Effector memory CD8-positive, alpha-beta T cell (primary cell): ENCODE results near the gene SLC6A5.

ENCODE experiments used
- ATAC-seq: fragments of 150-1000 bp; cut with Tn5 transposase; replicated peaks from 2 replicates; pipeline ENCODE4 v1.10.0; 2021; ENCODE audit warnings: mild to moderate bottlenecking, moderate library complexity
- DNase-seq, 3 experiments: peaks; one replicate each; pipeline ENCODE4 v3.0.0; 2021
- H3K27ac Mint-ChIP-seq, 2 donors: one replicate each; pipeline ENCODE4 v1.8.0; 2022; ENCODE audit warnings: mild to moderate bottlenecking in 2 of 2, mixed read lengths in 2 of 2, moderate library complexity in 2 of 2
- H3K27me3 Mint-ChIP-seq, 2 donors: one replicate each; pipeline ENCODE4 v1.8.0; 2022; ENCODE audit warnings: mixed read lengths in 2 of 2
- H3K36me3 Mint-ChIP-seq: one replicate; pipeline ENCODE4 v1.8.0; 2022; ENCODE audit warnings: mild to moderate bottlenecking, moderate library complexity, mixed read lengths; ENCODE audit not compliant: insufficient read depth
- H3K4me1 Mint-ChIP-seq, 2 donors: one replicate each; pipeline ENCODE4 v1.8.0; 2022; ENCODE audit warnings: low read depth in 2 of 2, mixed read lengths in 2 of 2
- H3K4me3 Mint-ChIP-seq, 2 donors: one replicate each; pipeline ENCODE4 v1.8.0; 2022; ENCODE audit warnings: mild to moderate bottlenecking in 2 of 2, mixed read lengths in 2 of 2, moderate library complexity in 2 of 2
- H3K9me3 Mint-ChIP-seq, 2 donors: one replicate each; pipeline ENCODE4 v1.8.0; 2022; ENCODE audit warnings: mixed read lengths in 2 of 2

SLC6A5 gene

DNA sequence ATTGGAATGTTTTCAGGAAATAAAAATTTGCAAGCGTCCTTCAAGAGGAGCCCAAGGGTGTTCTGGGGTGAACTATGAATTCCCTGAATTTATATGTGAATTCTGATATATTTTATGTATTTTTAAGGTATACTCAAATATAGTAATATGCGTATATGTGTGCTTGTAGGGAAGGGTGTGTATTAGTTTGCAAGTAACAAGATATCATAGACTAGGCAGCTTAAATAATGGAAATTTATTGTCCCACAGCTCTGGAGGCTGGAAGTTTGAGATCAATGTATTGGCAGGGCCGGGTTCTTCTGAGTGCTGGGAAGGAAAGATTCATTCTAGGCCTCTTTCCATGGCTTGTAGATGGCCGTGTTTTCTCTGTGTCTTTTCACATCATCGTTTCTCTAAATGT, 16.2 kb upstream of the SLC6A5 start:
- no peak overlapping the region for H3K27ac Mint-ChIP-seq
- H3K27me3 Mint-ChIP-seq: peaks cover 8 to 20% of the 10 kb centered on the region in 2 donors
- DNase-seq (no peak), ATAC-seq (no peak)
- no peak overlapping the region for H3K4me3 Mint-ChIP-seq
- H3K4me1 Mint-ChIP-seq: no peaks in the 10 kb centered on the region
- H3K9me3 Mint-ChIP-seq: peaks cover 0 to 3% of the 10 kb centered on the region in 2 donors
- H3K36me3 Mint-ChIP-seq: no peaks in the 10 kb centered on the region

DNA sequence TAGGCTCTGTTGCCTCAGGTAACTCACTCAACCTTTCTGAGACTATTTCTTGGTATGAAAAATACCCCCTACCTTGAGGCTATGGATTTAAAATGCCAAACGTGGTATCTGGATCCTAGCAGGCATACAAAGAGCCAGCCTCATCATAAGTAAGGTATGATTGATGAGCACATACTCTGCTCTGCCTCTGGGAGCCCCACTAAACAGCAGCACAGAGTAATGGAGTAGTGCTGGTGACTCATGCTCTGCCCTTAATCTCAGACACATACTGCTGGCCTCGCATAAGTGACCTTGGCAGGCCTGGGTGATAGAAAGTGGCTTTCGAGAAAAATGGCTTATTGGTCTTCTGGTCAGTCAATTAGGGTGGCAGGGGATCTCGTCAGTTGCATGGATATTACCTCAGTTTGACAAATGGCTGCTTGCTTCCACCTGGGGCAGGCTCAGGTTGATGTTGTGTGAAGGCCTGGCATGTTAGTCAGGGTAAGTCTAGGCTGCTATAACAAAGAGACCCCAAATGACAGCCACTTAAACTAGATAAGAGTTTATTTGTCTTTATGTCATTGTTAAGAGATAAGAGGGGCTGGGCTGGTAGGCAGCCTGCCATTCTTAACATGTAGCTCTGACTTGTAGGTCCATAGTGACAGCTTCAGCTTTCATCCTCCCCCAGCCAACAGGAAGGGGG, 15.2 kb upstream of the SLC6A5 start:
- H3K27me3 Mint-ChIP-seq: peaks cover 14 to 30% of the 10 kb centered on the region in 2 donors
- no peak overlapping the region for H3K27ac Mint-ChIP-seq
- DNase-seq: no peak
- ATAC-seq: no peak
- no peaks in the 10 kb centered on the region for H3K4me1 Mint-ChIP-seq
- H3K9me3 Mint-ChIP-seq: peaks cover 0 to 3% of the 10 kb centered on the region in 2 donors
- no peaks in the 10 kb centered on the region for H3K36me3 Mint-ChIP-seq
- H3K4me3 Mint-ChIP-seq: no peak overlapping the region

DNA sequence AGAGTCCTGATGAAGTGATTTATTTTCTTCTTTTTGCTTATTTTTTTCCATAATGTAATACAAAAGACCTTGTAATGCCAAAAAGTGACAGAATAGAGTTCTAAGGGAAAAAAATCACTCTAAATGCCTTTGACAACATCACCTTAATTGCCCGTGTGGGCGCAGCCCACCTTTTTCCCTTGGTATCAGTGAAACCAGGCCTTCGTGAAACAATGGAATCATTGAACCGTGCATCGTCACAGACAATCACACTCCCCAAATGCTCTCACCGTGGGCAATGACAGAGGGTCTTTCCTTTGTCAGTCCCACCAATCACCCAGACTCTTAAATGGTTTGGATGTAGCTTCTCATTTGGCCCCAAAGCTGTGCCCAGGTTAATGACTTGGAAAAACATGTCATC, 9.6 kb upstream of the SLC6A5 start:
- Mint-ChIP-seq H3K4me1 (no peaks in the 10 kb centered on the region), H3K36me3 (no peaks in the 10 kb centered on the region), H3K27ac (no peak overlapping the region), H3K9me3 (no peaks in the 10 kb centered on the region), H3K4me3 (no peak overlapping the region), H3K27me3 (peaks cover 31 to 61% of the 10 kb centered on the region in 2 donors)
- no peak for ATAC-seq
- DNase-seq: no peak

DNA sequence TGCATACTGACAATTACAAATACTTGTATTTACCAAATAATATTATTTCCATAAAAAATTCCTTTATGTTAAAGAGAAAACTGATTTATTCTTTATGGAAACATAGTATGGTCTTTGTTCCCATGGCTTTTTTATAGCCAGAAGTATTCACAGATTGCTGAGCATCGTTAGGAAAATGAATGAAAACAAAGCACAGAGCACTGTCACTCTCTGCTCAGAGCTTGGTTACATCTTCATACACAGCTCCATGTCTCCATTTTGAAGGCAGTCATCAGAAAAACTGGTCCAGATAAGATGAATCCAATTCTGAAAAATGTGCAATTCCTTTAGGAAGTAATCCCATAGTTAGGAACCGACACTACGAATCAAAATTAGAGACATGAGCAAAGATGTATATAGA, 9.0 kb upstream of the SLC6A5 start:
- no peak for DNase-seq
- ATAC-seq: no peak
- H3K4me3 Mint-ChIP-seq: no peak overlapping the region
- no peaks in the 10 kb centered on the region for H3K4me1 Mint-ChIP-seq
- peaks cover 37 to 64% of the 10 kb centered on the region in 2 donors for H3K27me3 Mint-ChIP-seq
- H3K9me3 Mint-ChIP-seq: no peaks in the 10 kb centered on the region
- H3K27ac Mint-ChIP-seq: no peak overlapping the region
- H3K36me3 Mint-ChIP-seq: no peaks in the 10 kb centered on the region

DNA sequence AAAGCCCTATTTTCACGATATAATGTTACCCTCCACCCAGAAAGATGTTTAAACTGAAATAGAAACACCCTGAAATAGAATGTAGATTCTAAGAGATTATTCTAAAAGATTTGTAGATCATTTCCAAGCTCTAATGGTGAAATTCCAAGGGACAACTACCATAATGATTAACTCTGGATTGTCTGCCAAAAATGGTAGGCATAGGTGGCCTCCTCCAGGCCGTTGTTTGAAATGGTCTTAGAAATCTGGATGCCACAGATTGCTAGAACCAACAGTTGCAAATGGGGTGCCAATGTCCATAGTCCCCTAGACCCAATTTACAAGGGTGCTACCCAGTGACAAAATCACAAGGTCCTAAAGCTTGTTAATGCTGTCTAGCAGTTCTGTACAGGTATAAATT, 6.7 kb upstream of the SLC6A5 start:
- no peaks in the 10 kb centered on the region for H3K4me1 Mint-ChIP-seq
- no peak overlapping the region for H3K4me3 Mint-ChIP-seq
- H3K27ac Mint-ChIP-seq: no peak overlapping the region
- DNase-seq (no peak), ATAC-seq (no peak)
- H3K36me3 Mint-ChIP-seq: no peaks in the 10 kb centered on the region
- H3K9me3 Mint-ChIP-seq: peaks cover 0 to 2% of the 10 kb centered on the region in 2 donors
- peaks cover 56 to 76% of the 10 kb centered on the region in 2 donors for H3K27me3 Mint-ChIP-seq

DNA sequence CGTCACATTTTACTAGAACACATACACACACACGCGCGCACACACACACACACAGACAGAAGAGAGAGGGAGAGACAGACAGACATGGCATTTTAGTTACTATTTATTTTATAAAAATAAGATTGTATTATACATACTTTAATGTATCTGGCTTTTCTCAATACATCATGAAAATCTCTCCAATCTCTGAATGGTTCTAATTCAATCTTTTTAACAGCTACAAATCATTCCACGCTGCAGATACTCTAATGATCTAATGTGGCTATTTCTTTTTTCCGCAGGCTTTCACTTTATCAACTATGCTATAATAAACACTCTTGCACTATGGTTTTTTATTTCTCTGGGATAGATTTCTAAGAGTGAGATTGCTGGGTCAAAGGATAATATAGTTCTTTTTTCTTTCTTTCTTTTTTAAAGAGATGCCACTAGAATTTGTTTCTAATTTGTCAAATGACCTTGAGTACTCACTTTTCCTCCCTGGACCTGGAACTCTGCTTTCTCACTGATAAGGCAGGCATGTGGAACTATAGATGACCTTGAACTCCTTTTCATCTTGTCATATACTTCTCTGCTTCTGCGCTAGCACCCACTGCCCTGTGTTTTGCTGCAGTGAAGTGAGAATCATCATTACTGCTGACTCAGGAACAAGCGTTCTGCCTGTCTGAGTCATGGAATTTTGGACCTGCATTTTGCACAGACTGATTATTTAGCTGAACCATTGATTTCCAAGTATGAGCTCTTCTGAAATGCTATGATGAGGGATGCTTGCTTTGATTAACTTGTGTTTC, 4.9 kb upstream of the SLC6A5 start:
- H3K27ac Mint-ChIP-seq: no peak overlapping the region
- H3K36me3 Mint-ChIP-seq: no peaks in the 10 kb centered on the region
- peaks cover 0 to 3% of the 10 kb centered on the region in 2 donors for H3K4me1 Mint-ChIP-seq
- DNase-seq: no peak
- H3K27me3 Mint-ChIP-seq: peaks cover 58 to 76% of the 10 kb centered on the region in 2 donors
- no peak overlapping the region for H3K4me3 Mint-ChIP-seq
- H3K9me3 Mint-ChIP-seq: peaks cover 0 to 2% of the 10 kb centered on the region in 2 donors
- no peak for ATAC-seq

DNA sequence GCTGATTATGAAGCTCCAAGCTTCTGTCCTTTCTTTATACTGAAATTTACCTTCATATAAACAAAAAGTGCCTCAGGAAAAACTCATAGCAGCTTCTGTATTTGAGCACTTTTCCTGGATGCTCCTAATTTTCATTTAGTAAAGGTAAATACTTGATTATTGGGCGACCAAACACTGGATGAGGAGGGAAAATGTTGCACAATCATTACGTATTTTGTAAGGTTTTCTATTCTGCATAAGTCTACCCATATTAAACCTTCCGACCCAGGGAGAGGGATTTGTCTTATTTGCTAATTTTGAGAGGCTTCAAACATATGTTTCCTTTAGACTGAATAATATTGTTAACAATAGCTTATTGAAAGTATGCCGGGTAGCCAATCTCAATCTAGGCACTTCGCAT, 4.3 kb upstream of the SLC6A5 start:
- Mint-ChIP-seq H3K4me1 (peaks cover 0 to 3% of the 10 kb centered on the region in 2 donors), H3K27ac (no peak overlapping the region), H3K4me3 (no peak overlapping the region), H3K27me3 (peaks cover 62 to 78% of the 10 kb centered on the region in 2 donors), H3K9me3 (peaks cover 0 to 2% of the 10 kb centered on the region in 2 donors), H3K36me3 (no peaks in the 10 kb centered on the region)
- DNase-seq: no peak
- ATAC-seq: no peak

DNA sequence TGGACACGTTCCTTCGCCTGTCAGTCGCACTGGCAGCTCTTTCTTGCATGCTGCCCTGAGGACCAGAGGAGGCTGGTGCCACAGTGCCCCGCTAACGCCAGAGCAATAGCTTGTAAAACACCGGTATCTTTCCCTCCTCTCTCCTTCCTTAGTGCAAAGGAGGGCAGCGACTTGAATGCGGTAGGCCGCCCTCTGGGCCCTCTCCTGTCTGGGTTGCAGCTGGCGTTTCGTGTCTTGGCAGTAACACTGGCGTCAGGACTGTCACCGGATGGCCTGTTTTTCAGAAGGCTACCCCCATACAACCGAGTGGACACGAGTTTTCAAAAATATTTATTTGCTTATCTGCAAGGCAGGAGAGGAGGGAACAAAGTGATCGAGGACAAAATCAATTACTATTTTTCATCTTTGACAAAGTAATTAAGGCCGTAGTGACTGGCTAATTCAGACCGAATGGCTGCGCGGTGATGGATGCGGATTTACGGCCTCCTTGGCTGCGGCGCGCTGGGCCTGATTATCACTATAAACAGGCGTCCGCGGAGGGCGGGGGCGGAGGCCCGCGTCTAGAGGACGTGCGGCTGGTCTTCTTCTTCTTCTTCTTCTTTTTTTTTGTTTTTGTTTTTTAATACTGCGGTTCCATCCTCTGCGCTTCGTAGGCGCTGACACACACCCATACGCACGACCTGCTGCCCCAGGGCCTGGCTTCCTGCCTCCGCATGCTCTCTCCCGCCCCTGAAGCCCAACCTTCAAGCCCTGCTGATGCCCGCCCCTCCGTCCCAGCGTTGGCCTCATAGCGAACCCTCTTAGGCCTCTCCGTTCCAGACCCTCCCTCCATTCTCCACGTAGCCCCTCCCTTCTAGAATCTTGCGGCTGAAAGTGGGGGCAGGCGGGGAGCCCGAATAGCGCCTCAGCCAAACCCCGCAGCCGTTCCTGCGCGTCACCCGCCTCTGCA, 2.9 kb upstream of the SLC6A5 start:
- H3K9me3 Mint-ChIP-seq: peaks cover 0 to 2% of the 10 kb centered on the region in 2 donors
- peaks cover 71 to 90% of the 10 kb centered on the region in 2 donors for H3K27me3 Mint-ChIP-seq
- H3K27ac Mint-ChIP-seq: no peak overlapping the region
- DNase-seq (no peak), ATAC-seq (no peak)
- no peak overlapping the region for H3K4me3 Mint-ChIP-seq
- H3K36me3 Mint-ChIP-seq: no peaks in the 10 kb centered on the region
- H3K4me1 Mint-ChIP-seq: peaks cover 0 to 3% of the 10 kb centered on the region in 2 donors

DNA sequence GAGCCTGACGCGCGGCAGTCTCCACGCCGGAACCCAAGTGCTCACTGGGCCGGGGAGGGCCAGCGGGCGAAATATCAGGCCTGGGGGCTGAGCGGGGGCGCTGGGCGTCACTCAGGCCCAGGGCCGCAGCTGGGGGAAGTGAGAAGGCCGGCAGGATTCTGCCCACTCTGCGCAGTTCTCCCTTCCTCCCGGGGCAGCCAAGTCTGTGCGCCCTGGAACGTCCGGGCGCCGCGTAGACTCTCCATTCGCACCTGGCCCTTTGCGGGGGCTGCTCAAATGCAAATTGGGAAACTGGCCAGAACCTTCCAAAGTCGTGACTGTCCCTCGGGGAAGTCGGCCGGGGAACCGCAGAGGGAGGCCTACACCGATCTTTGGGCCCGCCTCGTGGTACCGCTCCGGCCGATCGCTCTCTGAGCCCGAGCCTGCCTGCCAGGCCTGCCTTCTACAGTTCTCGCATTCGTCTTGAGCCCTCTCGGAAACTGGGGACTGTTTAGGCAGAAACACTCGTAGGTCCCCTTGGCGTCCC, 2.2 kb upstream of the SLC6A5 start:
- ATAC-seq: no peak
- H3K4me1 Mint-ChIP-seq: peaks cover 0 to 3% of the 10 kb centered on the region in 2 donors

DNA sequence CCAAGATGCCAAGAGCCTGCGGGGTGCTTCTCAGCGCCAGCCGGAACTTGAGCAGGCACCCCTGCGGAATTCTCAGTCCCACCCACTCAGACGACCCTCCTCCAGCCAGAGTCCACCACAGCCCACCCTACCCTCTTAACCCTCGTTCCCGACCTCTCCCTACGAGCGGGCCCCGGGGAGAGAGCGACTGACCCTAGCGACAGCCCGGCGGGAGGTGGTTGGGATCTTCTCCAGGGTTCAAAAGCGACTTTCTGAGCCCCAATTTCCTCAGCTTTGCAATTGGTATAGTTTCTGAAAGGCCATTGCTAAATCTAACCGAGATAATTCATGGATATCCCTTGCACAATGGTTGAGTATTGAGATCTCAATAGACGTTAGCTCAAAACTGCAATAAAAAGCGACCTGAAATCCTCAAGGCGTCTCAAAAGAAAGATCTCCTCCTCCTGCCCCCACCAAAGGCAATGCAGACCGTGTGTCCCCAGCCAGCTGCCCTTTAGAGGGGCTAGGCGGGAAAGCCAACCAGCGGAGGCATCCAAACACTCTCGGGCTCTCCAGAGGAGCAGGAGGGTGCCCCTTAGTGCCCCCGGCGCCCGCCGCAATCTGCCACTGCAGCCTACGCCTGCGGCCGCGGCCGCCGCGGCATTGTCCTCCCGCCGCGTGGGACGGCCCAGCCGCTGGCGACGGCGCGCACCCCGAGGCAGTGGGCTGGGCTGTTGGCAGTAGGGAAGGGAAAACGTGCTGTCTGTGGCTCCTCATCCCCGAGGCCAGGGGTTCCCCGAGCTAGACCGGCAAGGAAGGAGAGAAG, 1.5 kb upstream of the SLC6A5 start:
- H3K4me1 Mint-ChIP-seq: peaks cover 0 to 3% of the 10 kb centered on the region in 2 donors
- DNase-seq (no peak), ATAC-seq (no peak)
- H3K4me3 Mint-ChIP-seq: no peak overlapping the region
- H3K27me3 Mint-ChIP-seq: peaks cover 80 to 97% of the 10 kb centered on the region in 2 donors
- H3K27ac Mint-ChIP-seq: no peak overlapping the region
- no peaks in the 10 kb centered on the region for H3K36me3 Mint-ChIP-seq
- peaks cover 0 to 2% of the 10 kb centered on the region in 2 donors for H3K9me3 Mint-ChIP-seq

More for the DNA sequence above, 2.2 kb upstream of the SLC6A5 start:
- Mint-ChIP-seq H3K27me3 (peaks cover 74 to 91% of the 10 kb centered on the region in 2 donors), H3K9me3 (peaks cover 0 to 2% of the 10 kb centered on the region in 2 donors), H3K27ac (no peak overlapping the region), H3K36me3 (no peaks in the 10 kb centered on the region), H3K4me3 (no peak overlapping the region)
- no peak for DNase-seq

DNA sequence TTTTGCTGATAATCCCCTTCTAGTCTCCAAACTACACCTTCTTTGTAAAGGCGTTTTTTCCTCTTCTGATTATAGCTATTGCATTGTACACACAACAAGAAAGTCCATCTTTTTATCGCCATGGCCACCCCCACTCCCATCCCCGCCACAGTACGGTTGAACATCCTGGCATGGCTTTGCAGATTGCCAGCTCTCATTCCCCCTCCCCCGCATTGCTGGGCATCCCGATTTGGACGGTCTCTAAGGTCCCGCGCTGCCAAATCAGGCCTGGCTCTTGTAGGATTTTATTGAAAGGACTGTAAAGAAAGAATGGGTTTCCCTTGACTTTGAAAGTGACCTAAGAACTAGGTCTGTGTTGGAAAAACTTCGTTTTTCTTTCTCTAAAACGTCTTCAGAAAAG, 916 bp upstream of the SLC6A5 start:
- H3K4me1 Mint-ChIP-seq: peaks cover 0 to 3% of the 10 kb centered on the region in 2 donors
- H3K4me3 Mint-ChIP-seq: no peak overlapping the region
- H3K9me3 Mint-ChIP-seq: peaks cover 0 to 2% of the 10 kb centered on the region in 2 donors
- no peaks in the 10 kb centered on the region for H3K36me3 Mint-ChIP-seq
- ATAC-seq (no peak), DNase-seq (no peak)
- H3K27me3 Mint-ChIP-seq: peaks cover 85 to 98% of the 10 kb centered on the region in 2 donors
- H3K27ac Mint-ChIP-seq: no peak overlapping the region

DNA sequence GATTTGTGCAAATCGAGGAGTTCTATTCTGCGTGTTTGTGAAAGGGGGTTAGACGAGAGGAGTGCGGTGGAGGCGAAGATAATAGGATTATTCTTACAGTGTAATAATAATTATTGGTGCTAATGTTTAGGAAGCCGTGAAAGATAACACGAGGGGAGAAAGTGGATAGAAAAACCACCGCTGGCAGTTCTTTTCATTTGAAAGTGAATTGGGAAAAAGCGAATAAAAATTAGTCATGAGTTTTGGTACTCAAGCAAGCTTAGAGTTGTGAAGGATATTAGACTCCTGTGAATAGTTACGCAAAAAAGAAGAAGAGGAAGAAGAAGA, 575 bp downstream of the SLC6A5 start:
- Mint-ChIP-seq H3K27me3 (peaks cover 91 to 98% of the 10 kb centered on the region in 2 donors), H3K27ac (no peak overlapping the region), H3K4me3 (no peak overlapping the region), H3K4me1 (peaks cover 0 to 3% of the 10 kb centered on the region in 2 donors), H3K36me3 (peaks cover 2% of the 10 kb centered on the region), H3K9me3 (peaks cover 0 to 2% of the 10 kb centered on the region in 2 donors)
- DNase-seq: no peak
- no peak for ATAC-seq
